NCI-H345 treated with DMSO at 0.1 percent for 48 hours (cell line): ENCODE results near the gene ZP3.
A peak's percentile ranks its signal among the peaks of the same experiment; 100 is the strongest.
"Not testable (repeated sequence)": the region's sequence is repeated elsewhere in the genome, so short reads cannot be mapped to it uniquely, and the experiment has no call there.

Experiments used
- DNase-seq: peaks from one replicate; lab custom pipeline; 2025; ENCODE audit not compliant: unreplicated experiment; lab: John Stamatoyannopoulos, UW

Gene ZP3

DNA sequence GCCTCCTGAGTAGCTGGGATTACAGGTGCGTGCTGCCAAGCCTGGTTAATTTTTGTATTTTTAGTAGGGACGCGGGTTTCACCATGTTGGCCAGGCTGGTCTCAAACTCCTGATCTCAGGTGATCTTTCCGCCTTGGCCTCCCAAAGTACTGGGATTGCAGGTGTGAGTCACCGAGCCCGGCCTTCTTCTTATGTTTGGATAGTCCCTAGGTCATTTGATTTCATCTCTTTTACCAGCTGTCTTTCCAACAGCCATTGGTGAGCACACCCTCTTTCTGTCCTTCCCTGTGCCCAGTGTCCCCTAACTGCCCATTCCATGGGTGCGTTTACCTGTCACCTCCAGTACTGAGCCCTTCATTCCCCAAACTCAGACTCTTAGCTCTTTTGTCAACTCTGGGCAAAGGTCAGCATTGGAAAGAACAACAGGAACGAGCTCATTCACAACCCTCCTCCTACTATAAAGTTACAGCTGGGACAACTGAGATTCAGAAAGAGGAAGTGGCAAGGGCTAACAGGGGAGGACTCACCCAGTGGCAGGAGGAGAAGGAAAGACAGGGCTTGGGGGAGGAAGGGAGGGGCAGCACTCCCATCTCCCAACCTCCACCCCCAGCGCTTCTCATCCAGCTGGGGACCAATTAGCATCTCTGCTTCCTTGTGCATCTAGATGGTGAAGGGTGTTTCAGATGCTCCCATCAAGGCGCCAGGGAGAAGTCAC, 20.8 kb upstream of the ZP3 start:
- no peak for DNase-seq

DNA sequence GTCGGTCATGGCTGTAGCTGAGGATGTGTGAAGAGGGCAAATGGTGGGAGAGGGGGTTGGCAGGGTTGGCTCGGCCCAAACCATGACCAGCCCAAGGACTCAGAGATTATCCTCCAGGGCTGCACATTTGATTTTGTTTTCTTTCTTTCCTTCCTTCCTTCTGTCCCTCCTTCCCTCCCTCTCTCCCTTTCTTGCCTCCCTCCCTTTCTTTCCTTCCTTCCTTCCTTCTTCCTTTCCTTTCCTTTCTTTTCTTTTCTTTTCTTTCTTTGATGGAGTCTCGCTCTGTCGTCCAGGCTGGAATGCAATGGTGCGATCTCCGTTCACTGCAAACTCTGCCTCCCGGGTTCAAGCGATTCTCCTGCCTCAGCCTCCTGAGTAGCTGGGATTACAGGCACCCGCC, 19.0 kb upstream of the ZP3 start:
- no peak for DNase-seq

DNA sequence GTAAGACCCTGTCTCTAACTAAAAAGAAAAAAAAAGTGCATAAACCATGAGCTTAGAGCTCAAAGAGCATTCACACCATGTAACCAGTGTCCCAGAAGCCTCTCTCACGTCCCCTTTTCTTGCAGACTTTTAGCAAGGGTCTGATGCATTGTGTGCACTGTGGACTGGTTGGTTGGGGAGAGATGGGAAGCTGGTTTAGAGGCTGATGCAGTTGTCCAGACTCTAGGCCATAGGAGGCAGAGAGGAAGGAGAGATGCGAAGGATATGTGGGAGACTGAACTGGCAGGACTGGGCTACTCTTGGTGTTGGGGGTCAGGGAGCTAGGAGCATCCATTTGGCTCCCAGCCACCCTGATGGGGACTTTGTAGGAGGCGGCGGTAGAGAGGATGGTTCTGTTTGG, 17.0 kb upstream of the ZP3 start:
- DNase-seq = no peak

DNA sequence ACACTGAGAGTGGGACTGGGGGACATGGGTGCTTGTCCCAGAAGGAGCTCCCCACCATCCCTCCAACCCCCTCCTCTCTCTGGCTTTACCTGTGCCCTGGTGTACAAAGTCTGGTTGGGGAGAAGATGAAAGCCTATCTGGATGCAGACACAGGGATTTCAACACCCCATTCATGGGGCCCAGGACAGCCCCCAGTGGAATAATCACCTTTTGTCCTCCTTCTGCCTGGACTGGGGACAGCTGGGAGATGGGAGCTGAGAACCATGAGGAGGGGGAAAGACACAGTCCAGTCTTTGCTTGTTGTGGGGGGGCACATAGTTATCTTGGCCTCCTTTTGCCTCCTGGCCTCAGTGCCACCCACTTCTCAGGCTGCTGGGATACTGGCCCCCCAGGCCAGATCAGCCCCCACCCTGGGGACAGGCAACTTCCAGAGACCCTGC, 16.6 kb upstream of the ZP3 start:
- DNase-seq = no peak

DNA sequence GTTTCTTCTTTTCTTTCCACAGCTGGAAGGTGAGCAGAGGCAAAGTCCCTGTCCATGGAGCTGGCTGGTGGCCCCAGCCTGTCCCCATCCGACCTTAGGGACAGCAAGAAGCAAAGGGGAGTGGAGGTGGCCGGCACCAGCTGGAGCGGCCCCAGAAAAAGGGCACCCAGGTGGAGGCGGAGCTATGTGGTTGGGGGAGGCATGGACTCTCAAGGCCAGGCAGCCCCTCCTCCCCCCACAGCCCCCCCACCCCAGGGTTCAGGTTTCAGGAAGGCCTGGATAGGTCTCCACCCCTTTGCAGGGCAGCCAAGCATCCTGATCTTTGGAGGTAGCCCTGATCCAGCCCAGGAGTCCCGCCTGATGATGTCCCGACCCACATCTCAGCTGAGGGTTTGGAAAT, 15.2 kb upstream of the ZP3 start, which contains the start of gene SSC4D:
Gene SSC4D, minus strand, starts transcription at position 161 of the 400 bp plus-strand sequence. CDS start 5,258 bp downstream, outside the sequence.
- DNase-seq = no peak

DNA sequence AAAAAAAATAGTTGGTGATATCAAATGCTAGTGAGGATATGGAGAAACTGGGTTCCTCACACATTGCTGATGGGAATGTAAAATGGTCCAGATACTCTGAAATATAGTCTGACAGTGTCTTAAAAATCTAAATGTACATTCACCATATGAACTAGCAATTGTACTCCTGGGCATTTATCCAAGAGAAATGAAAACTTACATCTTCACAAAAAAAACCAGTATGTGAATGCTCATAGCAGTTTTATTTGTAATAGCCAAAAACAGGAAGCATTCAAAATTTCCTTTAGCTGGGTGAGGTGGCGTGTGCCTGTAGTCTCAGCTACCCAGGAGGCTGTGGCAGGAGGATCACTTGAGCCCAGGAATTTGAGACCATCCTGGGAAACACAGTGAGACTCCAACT, 13.1 kb upstream of the ZP3 start:
- no peak for DNase-seq

DNA sequence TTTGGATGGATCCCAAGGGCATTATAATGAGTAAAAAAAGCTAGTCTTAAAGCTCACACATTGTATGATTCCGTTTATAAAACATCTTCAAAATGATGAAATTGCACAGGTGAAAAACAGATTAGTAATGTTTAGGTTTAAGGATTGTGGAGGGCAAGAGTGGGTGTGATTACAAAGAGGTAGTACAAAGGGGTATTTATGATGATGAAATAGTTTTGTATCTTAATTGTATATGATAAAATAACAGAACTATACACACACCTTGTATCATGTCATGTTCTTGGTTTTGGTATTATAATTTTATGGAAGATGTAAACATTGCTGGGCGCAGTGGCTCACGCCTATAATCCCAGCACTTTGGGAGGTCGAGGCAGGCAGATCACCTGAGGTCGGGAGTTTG, 12.5 kb upstream of the ZP3 start:
- no peak for DNase-seq

DNA sequence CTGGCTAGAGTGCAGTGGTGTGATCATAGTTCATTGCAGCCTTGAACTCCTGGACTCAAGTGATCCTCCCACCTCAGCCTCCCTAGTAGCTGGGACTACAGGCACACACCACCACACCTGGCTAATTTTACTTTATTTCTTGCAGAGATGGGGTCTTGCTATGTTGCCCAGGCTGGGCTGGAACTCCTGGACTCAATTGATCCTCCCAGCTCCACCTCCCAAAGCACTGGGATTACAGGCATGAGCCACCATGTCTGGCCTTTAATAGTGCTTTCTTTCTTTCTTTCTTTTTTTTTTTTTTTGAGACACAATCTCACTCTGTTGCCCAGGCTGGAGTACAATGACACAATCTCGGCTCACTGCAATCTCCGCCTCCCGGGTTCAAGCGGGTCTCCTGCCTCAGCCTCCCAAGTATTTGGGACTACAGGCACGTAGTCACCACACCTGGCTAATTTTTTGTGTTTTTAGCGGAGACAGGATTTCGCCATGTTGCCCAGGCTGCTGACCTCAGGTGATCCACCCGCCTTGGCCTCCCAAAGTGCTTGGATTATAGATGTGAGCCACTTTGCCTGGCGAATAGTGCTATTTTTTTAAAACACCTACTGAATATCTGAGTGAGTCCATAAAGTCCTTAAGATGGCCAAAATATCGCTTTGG, 7.0 kb upstream of the ZP3 start:
- DNase-seq = not testable (repeated sequence)

DNA sequence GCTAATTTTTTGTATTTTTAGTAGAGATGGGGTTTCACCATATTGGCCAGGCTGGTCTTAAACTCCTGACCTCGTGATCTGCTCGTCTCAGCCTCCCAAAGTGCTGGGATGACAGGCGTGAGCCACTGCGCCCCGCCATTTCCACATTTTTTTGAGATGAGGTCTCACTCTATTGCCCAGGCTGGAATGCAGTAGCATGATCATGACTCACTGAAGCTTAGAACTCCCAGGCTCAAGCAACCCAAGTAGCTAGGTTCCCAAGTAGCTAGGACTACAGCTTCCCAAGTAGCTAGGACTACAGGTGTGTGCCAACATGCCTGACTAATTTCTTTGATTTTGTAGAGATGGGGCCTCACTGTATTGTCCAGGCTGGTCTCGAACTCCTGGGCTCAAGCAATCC, 3.7 kb upstream of the ZP3 start:
- not testable (repeated sequence) for DNase-seq

DNA sequence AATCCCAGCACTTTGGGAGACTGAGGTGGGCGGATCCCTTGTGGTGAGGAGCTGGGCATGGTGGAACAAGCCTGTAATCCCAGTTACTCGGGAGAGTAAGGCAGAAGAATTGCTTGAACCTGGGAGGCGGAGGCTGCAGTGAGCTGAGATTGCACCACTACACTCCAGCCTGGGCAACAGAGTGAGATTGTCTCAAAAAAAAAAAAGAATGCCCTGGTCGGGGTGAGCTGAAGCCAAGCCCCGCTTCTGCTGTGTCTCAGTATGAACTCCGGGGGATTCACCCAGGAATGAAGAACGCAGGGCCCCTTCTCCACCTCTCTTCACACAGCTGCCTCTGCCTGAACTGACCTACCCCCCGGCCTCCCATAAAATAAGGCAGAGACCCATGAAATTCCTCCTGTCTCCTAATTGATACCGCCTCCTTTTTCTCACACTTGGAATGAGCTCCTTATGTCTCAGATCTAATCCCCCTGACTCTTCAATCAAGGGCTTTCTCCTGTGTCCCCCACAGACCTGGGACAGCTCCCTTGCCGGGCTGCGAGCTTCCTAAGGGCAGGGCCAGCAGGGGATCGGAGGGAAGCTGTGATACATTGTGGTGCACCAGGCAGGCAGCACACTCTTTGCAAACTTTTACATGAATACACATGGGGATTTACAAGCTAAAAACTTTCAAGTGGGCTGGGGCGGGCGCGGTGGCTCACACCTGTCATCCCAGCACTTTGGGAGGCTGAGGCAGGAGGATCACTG, 911 bp upstream of the ZP3 start:
- DNase-seq = no peak

DNA sequence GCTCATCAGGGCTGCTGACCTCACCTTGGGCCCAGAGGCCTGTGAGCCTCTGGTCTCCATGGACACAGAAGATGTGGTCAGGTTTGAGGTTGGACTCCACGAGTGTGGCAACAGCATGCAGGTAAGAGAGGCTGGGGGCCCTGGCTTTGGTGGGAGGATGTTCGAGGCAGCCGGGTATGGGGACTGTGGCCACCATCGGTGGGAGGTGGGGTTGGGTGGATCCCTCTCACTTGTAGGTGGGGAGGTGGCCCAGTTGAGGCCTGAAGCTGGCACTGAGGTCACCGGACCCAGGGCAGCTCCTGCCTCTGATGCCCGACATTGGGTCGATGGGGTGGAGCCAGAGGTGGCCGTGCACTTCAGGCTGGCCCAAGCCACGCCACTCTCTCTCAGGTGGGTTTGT, 406 bp downstream of the ZP3 start:
- no peak for DNase-seq

DNA sequence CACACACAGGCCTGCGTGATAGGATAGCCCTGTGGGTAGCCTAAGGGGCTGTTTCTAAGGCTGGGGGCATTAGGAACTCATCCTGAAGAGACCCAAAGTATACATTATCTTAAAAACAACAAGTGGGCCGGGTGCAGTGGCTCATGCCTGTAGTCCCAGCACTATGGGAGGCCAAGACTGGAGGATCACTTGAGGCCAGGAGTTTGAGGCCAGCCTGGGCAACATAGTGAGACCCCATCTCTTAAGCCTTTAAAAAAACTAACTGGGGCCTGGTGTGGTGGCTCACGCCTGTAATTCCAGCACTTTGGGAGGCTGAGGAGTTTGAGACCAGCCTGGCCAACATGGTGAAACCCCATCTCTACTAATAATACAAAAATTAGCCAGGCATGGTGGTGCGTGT, 808 bp downstream of the ZP3 start:
- not testable (repeated sequence) for DNase-seq

DNA sequence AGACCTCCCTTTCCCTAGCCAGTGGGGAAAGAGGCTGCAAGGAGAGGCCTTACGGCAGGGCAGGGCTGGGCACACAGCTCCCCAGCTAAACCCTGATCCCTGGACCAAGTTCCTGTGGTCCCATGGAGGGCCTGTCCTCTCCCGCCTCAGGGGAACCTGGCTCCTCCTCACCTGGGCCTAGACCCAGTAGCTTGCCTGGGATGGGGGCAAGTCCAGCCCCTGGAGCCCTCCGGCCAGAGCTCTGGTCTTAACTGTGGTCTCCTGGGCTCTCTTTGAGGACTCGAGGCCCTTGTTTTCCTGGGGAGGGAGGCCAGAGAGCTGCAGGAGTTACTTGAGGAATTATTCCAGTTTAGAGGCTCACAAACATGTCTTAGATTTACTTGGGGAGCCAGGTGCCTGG, 1.5 kb downstream of the ZP3 start:
- no peak for DNase-seq

DNA sequence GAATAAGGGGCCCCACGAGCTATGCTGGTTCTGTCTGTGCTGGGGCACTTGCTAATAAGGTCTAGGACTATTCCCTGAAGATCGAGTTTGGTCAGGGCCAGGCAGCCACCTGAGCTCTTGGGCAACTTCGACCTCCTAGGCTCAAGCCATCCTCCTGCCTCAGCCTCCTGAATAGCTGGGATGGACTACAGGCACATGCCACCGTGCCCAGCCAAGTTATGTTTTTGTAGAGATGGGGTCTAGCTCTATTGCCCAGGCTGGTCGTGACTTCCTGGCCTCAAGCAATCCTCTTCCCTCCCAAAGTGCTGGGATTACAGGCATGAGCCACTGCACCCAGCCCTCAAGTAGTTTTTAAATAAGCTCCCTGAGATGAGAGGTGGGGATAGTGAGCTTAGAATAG, 2.9 kb downstream of the ZP3 start:
- DNase-seq = no peak

DNA sequence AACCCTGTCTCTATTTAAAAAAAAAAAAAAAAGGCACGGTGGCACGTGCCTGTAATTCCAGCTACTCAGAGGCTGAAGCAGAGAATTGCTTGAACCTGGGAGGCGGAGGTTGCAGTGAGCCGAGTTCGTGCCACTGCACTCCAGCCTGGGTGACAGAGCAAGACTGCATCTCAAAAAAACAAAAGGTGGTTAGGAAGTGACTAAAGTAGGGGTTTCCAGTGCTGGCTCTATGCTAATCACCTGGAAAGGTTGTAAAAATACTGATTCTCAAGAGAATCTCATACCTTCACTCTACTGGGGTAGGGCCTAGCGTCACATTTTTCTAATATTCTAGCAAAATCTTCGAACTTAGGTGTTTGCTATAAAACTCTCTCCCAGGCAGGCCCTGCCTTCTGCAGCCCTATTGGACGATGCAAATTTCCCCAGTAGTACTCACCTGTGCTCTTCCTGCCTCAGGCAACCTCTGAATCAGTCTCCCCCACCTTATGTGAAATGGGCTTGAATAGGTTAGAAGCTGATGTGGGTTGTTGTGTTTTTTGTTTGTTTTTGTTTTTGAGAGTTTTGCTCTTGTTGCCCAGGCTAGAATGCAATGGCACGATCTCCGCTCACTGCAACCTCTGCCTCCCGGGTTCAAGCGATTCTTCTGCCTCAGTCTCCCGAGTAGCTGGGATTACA, 3.5 kb downstream of the ZP3 start:
- no peak for DNase-seq

DNA sequence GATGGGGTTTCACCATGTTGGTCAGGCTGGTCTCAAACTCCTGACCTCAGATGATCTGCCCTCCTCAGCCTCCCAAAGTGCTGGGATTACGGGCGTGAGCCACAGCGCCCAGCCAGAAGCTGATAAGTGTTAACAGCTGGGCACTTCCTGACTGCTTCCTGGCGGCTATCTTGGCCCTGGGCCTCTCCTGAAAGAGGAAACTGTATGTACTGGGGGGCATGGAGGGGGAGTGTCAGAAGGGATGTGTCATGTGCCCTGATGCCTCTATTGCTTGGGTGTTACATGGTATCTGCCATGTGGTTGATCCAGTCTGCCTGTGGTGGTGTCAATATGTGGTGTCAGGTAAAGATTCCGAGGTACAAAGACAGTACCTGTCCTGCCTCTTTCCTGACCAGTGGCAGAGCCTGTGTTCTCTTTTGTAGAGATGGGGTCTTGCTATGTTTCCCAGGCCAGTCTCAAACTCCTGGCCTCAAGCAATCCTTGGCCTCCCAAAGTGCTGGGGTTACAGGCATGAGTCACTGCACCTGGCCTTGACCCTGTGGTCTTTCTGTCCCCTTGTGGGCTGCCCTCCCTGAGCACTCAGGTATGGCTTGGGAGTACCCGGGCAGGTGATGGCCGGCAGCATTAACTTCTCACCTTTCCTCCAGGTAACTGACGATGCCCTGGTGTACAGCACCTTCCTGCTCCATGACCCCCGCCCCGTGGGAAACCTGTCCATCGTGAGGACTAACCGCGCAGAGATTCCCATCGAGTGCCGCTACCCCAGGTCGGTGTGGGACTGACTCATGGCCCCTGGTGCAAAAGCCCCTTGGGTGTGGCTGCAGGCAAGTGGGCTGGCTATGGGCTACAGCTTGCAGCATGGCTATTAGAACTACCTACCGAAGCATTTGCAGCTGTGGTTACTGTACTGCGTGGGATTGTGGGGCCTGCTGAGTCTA, 4.4 kb downstream of the ZP3 start:
- DNase-seq = no peak

DNA sequence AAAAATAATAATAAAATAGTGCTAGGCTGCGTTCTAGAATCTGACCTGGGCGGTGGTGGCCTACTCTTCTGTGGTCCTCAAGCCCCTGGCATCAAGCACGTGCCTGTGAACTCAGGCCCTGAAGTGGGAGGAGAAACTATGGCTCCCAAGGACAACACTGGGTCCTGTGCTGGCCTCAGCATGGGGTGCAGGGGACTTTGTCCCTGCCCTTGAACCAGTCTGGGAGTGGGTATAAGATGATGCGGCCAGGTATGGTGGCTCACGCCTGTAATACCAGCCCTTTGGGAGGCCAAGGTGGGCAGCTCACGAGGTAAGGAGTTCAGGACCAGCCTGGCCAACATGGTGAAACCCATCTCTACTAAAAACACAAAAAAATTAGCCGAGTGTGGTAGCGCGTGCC, 5.5 kb downstream of the ZP3 start:
- DNase-seq = no peak

DNA sequence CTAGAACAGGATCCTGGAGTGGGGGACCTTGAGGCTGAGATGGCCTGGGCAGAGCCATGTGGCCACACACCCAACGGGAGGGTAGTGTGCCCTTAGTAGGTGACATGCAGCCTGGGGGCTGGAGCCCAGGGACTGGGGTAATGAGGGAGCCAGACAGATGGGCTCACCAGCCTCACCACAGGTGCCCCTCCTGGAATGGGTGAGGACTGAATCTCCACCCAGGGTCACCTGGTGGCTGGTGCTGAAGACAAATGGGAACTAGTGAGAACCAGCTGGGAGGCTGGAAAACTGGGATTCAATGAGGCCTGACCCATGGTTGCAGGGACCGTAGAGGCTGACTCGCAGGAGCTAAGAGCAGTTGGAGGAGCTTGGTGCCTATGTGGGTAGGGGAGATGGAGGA, 6.1 kb downstream of the ZP3 start:
- no peak for DNase-seq

DNA sequence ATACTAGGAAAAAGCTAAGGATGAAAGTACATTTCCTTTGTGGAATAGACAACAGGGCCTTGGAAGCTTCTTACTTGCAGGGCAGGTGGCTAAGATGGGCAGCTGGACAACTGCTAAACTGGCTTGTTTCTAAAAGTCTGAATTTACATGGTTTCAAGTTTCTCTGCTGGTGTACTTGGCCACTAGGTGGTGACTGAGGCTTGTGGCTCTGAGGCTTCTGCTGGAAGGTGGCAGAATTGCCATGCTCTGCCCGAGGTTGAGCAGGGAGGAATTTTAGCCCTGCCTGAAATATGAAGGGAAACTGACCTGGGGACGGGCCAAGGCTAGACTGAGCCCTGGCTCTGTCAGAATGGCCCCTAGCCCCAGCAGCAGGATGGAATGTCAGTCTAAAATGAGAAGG, 13.1 kb downstream of the ZP3 start:
- DNase-seq = peak; percentile 28

DNA sequence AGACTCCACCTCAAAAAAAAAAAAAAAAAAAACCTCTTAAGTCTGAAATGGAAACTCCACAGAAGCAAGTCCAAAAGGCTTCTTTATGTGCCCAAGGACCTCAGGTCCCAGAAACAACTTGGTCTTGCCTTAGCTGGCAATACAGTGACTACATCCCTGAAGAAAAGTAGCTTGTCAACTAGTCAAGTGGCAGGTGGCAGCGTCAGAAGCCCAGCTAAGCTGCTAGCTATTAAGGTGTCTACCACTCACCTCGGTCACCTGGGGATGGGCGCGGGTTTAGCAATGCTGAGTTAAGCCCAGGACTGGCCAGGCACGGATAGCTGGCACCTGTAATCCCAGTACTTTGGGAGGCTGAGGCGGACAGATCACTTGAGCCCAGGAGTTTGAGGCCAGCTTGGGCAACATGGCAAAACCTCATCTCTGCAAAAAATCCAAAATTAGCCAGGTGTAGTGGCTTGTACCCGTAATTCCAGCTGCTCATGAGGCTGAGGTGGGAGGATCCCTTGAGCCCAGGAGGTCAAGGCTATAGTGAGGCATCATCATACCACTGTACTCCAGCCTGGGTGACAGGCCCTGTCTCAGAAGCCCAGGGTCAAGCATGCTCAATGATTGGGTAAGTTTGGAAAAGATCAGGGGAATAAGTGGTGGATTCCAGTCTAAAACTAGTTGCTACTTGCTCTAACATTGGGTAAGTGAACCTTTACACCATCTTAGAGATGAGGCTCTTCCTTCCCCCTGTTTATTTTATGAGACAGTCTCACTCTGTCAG, 14.6 kb downstream of the ZP3 start:
- not testable (repeated sequence) for DNase-seq
